Measurements from ENCODE around the gene LUZP2.

- TF ChIP-seq CTCF (conservative IDR thresholded peaks at IDR 0.05; ENCODE audit: low read length) (no peak), EZH2phosphoT487 (IDR thresholded peaks at IDR 0.05; ENCODE audit: borderline replicate concordance, low read depth, low read length) (no peak)
Observed at GRCh38 chr11:24859801-24860300, 363.0 kb downstream of the LUZP2 start.
